ENCODE measurements around the gene CSNK1E. TPM values are rescaled to one million over a fixed set of nuclear protein-coding genes. Genes with fewer than 3 reads are reported as not detected.

Gene CSNK1E
- total and polyA plus RNA-seq, 2 of the 8 experiments (the other 6 are each of a cell fraction or from before 2014, with no cell fraction given) = 247 to 263 TPM

GRCh38 chr22:38300197-38300945 is 16.9 kb downstream of the CSNK1E start (continued):
- TF ChIP-seq GTF2F1 (IDR thresholded peaks at IDR 0.05; ENCODE audit: borderline replicate concordance, low read depth, low read length) = no peak
- no peak for TF ChIP-seq TAF7 (optimal IDR thresholded peaks at IDR 0.05; ENCODE audit: borderline replicate concordance, low read depth, low read length)
- TF ChIP-seq NANOG (IDR thresholded peaks at IDR 0.05; ENCODE audit: insufficient read depth, low read depth, low read length, poor library complexity, severe bottlenecking) = no peak
- TF ChIP-seq SIN3A (conservative IDR thresholded peaks at IDR 0.05 in 1 of 2, IDR thresholded peaks at IDR 0.05 in 1 of 2; ENCODE audit: low read depth in 1 of 2, low read length in 2 of 2) = no peak
- TF ChIP-seq MAX (IDR thresholded peaks at IDR 0.05) = no peak

Data from H1 (cell line).